Dermis lymphatic vessel endothelial cell (primary cell): ENCODE data around the gene ENPEP. TPM values are rescaled to one million over a fixed set of nuclear protein-coding genes. Genes with fewer than 3 reads are reported as not detected.

Experiments
- total RNA-seq: library from RNA; depleted of rRNA; stranded (reverse); fragments of >200 nt; gene quantifications from 2 replicates; pipeline ENCODE4 v1.2.1, GENCODE V29; 2014

Gene ENPEP, protein sequence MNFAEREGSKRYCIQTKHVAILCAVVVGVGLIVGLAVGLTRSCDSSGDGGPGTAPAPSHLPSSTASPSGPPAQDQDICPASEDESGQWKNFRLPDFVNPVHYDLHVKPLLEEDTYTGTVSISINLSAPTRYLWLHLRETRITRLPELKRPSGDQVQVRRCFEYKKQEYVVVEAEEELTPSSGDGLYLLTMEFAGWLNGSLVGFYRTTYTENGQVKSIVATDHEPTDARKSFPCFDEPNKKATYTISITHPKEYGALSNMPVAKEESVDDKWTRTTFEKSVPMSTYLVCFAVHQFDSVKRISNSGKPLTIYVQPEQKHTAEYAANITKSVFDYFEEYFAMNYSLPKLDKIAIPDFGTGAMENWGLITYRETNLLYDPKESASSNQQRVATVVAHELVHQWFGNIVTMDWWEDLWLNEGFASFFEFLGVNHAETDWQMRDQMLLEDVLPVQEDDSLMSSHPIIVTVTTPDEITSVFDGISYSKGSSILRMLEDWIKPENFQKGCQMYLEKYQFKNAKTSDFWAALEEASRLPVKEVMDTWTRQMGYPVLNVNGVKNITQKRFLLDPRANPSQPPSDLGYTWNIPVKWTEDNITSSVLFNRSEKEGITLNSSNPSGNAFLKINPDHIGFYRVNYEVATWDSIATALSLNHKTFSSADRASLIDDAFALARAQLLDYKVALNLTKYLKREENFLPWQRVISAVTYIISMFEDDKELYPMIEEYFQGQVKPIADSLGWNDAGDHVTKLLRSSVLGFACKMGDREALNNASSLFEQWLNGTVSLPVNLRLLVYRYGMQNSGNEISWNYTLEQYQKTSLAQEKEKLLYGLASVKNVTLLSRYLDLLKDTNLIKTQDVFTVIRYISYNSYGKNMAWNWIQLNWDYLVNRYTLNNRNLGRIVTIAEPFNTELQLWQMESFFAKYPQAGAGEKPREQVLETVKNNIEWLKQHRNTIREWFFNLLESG
- 0.17 and 0.33 TPM in 2 replicates for total RNA-seq

GRCh38 chr4:110475881-110476818 is at the start of gene ENPEP:
ENPEP (plus strand) TSS chr4:110476155; CDS start chr4:110476415, 260 bp downstream.

Other genes starting within 250 kb of the ENPEP start
- gene PITX2, start 146.9 kb downstream of the ENPEP start, total RNA-seq: 0.09 and 0.11 TPM in 2 replicates